Fibroblast of mammary gland (primary cell): ENCODE data around the gene CCDC92.

ENCODE experiments used
- DNase-seq: peaks from one replicate; pipeline ENCODE4 v3.0.0-alpha.2; 2010; ENCODE audit warnings: low read depth
- H3K4me3 ChIP-seq: 2 replicates; pipeline ENCODE4 v1.5.1; 2011; ENCODE audit warnings: low read depth, mild to moderate bottlenecking, low read length, moderate library complexity; ENCODE audit not compliant: control insufficient read depth
- CTCF ChIP-seq: conservative IDR thresholded peaks from 2 replicates; pipeline ENCODE4 v1.5.1; 2011; ENCODE audit warnings: low read depth, low read length, inconsistent platforms; ENCODE audit not compliant: control insufficient read depth, insufficient read depth

Gene CCDC92

GRCh38 chr12:123966596-123966995 is 6.0 kb downstream of the CCDC92 start:
- DNase-seq: peak; percentile 85
- TF ChIP-seq CTCF: no peak
- H3K4me3 ChIP-seq: no peak overlapping the region

GRCh38 chr12:123965382-123965781 is 7.2 kb downstream of the CCDC92 start:
- no peak for TF ChIP-seq CTCF
- DNase-seq: no peak
- no peak overlapping the region for H3K4me3 ChIP-seq

GRCh38 chr12:123963821-123964220 is 8.8 kb downstream of the CCDC92 start:
- no peak for DNase-seq
- H3K4me3 ChIP-seq: no peak overlapping the region
- TF ChIP-seq CTCF: no peak

- no peak for DNase-seq
- no peak for TF ChIP-seq CTCF
- H3K4me3 ChIP-seq: no peak overlapping the region
Observed at GRCh38 chr12:123962513-123962912, 10.1 kb downstream of the CCDC92 start.

GRCh38 chr12:123961585-123962345 is 10.9 kb downstream of the CCDC92 start:
- no peak overlapping the region for H3K4me3 ChIP-seq
- no peak for DNase-seq
- no peak for TF ChIP-seq CTCF

- TF ChIP-seq CTCF: no peak
- no peak overlapping the region for H3K4me3 ChIP-seq
- DNase-seq: peak; percentile 42
Observed at GRCh38 chr12:123960856-123961255, 11.8 kb downstream of the CCDC92 start.
